GM19395 (cell line): ENCODE measurements around the gene CDC42BPB.
"Not testable (repeated sequence)": the region's sequence is repeated elsewhere in the genome, so short reads cannot be mapped to it uniquely, and the experiment has no call there.

Source experiments
- ATAC-seq: cut with Tn5 transposase; IDR thresholded peaks from one replicate; pipeline ENCODE4 v1.9.1; 2021; ENCODE audit warnings: mild to moderate bottlenecking, moderate library complexity; ENCODE audit not compliant: unreplicated experiment

Gene CDC42BPB

GRCh38 chr14:102903889-102904512, 153.3 kb downstream of the CDC42BPB start:
- no peak for ATAC-seq

DNA sequence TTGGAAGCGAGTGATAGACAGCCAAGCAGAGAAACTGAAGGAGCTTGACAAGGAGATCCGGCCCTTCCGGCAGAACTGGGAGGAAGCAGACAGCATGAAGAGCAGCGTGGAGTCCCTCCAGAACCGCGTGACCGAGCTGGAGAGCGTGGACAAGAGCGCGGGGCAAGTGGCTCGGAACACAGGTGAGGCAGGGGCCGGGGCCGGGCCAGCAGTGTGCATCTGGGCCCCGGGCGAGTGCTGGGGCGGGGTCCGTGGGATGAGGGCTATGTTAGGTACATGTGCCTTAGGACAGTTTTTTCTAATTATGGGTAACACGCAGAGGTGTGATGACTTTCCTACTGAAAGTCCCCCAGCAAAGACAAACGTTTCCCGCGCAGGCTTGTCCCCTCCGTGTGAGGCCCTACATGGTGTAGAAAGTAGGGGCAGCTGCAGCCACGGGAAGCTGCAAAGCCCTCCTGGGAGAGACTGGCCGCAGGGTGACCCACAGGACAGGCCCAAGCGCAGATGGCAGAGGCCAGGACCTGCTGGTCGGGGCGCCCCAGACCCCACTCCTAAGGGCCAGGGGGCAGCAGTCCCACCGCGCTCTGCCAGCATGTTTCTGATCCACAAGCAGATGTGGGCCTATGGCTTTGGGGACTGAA, 154.0 kb downstream of the CDC42BPB start:
- no peak for ATAC-seq

DNA sequence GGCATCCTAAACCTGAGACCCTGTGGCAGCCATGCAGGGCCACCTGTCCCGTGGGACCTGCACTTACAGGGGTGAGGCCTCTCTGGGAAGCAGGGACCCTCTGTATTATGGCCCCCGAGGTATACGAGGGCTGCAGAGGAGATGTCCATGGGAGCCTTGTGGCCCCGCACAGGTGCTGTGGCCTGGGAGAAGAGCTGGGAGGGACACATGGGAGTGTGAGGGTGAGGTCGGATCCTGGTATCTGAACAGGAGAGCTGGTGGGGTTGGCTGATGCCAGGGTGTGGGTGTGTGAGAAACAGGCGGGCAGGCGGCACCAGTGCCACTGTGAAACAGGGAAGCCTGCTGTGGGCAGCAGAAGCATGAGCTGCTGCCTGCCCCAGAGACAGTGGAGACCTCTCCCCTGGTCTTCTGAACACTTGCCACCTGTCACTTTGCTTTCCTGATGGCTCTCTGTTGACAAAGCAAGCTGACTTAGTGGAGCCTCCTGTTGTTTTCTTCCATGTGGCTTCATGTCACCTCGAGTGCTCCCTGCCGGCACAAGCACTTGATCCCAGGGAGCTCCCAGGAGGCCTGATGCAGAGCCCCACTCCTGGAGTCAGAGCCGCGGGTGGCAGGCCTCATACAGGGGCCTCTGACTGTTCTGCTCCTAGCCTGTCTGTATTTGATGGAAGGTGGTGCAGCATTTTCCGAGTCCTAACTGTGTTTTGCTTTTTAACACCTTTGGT, 154.7 kb downstream of the CDC42BPB start:
- no peak for ATAC-seq

- no peak for ATAC-seq
Observed at GRCh38 chr14:102902086-102902485, 155.3 kb downstream of the CDC42BPB start.

GRCh38 chr14:102901633-102902032, 155.7 kb downstream of the CDC42BPB start:
- peak; percentile 78 for ATAC-seq

DNA sequence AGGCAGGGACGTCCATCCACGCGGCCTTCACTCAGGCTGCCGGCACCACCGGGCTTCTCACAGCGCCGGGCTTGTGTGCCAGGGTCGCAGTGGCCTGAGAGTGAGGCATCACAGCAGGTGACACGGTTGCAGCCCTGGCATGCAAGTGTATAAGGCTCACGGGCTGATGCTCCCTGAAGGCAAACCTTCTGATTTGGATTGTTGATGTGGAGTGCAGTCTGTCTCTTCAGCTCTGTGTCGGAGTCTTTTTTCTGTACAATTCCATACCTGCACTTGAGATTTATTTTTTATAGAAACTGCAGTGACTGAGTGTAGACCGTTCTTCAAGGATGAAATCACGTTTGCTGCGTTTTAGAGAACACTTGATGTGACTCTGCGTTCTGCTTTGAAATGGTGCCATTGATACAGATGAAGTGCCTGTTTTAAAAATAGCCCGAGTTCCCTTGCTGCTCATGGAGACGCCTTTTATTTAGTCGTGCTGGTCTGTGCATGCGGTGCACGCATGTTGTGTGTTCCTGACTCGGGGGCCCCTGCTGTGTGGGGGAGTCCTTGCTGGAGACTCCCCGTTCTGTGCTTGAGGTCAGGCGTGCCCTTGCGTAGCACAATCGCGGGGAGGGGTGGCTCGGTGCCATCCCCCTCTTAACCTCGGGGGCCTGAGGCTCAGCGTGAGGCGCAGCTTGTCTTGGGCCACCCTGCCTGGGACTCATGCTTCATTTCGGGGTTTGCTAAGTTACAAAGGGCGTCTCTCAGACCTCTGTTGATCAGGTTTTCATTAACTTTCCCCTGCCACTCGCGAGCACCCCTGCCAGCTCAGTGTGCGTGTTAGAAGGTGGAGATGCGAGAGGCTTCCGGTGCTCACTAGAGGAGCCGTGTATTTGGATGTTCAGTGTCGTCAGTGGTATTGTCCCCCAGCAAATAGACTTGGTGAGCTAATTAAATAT, 156.4 kb downstream of the CDC42BPB start:
- peak; percentile 62 for ATAC-seq

DNA sequence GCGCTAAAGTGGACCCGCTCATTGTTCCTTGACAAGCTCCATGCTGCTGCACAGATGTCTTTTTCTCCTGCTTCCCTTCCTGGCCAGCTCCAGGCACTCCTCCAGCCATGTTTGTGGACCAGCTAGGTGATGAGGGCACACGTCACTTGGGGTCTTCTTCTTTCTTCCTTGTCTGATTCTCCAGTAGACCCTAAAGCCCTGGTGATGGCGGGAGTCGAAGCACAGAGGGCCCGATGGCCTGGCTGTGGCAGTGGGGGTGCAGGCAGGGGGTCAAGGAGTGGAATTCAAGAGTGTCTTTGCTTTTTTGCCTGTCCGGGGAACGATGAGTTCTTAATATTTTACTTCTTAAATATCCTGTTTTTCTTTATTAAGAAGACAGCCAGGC, 157.8 kb downstream of the CDC42BPB start:
- no peak for ATAC-seq

GRCh38 chr14:102898776-102899515, 158.4 kb downstream of the CDC42BPB start:
- no peak for ATAC-seq

- ATAC-seq: no peak
Observed at GRCh38 chr14:102898298-102898697, 159.1 kb downstream of the CDC42BPB start.

DNA sequence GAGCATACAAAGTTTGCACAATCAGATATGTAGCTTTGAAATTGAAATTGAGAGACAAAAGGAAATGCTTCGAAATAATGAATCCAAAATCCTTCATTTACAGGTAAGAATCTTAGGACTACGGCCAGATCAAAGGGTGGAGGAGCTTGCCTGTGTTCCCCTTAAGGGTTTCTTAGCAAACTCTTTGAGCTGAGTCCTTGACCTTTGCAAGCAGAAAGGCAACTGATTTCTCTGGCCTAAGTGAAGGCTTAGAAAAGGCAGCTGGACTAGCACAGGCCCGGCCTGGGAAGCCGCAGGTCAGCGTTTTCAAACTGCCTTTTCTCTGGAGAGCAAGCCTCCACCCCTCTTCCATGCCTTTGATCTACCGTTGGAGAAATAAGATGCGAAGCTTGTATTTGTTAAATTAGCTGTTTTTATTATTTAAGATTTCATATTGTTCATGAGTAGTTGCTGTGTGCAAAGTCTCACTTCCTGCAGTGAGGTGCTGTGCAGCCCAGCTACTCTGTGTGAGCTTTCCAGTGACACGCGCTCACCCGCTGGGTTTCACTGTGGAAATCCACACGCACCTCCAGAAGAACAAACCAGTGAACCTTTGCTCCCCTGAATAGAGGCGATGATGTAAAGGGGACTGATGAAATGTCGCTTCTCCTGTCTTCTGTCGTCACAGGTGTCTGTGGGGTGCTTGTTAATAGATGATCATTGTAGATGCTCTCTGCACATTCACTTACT, 159.9 kb downstream of the CDC42BPB start:
- ATAC-seq: no peak

GRCh38 chr14:102896735-102897134, 160.6 kb downstream of the CDC42BPB start:
- ATAC-seq: not testable (repeated sequence)

- ATAC-seq: no peak
Observed at GRCh38 chr14:102893452-102893851, 163.9 kb downstream of the CDC42BPB start.

DNA sequence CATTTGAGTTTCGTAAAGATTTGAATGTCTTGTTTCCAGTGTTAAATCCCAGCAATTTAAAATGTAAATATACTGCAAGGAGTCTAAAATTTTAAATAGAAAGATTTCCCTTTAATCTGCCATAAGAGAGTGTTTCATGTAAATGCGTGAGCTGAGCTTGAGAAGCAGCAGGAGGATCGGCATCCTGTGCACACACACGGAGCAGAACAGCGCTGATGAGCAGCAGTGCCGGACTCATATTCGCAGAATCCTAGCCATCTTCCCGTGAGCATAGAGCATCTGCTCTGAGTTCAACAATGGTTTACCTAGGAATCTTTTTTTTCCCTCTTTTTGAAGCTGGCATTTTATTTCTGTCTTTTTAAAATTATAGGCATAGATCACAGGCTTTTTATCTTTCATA, 164.7 kb downstream of the CDC42BPB start:
- no peak for ATAC-seq

DNA sequence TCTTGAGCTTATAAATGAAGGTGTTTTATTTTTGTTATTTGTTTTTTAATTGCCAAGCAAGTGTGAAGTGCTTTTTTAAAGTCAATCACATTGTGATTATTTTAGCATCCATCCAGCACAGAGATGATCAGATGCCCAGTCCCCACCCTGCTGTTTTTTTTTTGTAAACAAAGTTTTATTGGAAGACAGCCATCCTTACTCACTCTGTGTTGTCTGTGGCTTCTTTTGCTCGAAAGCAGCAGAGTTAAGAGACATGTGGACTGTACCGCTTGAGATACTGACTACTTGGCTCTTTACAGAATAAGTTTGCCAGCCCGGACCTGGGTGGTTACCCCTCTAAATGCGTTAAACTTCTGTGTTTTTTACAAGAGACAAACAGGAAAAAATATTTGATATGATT, 165.8 kb downstream of the CDC42BPB start:
- no peak for ATAC-seq

DNA sequence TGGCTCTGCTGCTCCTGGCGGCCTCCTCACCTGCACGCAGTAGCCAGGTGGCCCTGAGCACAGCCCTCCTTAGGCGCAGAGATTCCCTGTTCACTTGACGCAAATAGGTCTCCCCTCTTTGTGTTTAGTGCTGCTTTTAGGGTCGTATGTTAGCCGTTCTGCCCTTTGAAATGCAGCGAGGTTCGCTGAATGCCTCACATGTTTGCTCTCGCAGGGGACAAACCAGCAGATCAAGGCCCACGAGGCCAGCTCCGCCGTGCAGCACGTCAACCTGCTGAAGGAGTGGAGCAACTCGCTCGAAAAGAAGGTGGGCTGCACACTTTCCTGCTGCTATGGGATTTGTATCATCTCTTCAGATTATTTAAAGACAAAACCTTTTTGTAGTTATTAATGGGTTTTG, 166.2 kb downstream of the CDC42BPB start:
- ATAC-seq: no peak

DNA sequence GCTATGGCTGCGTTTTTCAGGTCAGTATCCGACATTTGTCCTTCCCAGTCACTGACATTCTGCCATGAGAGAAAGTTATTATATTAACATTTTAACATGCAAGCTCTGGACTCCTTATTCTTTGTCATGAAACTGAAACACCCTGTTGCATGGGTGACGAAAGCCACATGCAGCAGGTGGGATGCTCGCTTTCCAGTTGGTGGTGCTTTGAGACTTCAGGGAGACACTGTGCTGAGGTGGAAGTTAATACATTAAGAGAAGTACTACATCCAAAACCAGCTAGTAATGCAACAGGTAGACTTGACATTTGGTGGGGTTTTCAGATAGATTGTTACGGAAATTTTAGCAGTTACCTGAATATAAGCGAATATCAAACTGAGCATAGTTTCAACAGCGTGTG, 167.7 kb downstream of the CDC42BPB start:
- no peak for ATAC-seq

GRCh38 chr14:102888748-102889147, 168.6 kb downstream of the CDC42BPB start:
- ATAC-seq: no peak

GRCh38 chr14:102885737-102886447, 171.5 kb downstream of the CDC42BPB start:
- no peak for ATAC-seq

DNA sequence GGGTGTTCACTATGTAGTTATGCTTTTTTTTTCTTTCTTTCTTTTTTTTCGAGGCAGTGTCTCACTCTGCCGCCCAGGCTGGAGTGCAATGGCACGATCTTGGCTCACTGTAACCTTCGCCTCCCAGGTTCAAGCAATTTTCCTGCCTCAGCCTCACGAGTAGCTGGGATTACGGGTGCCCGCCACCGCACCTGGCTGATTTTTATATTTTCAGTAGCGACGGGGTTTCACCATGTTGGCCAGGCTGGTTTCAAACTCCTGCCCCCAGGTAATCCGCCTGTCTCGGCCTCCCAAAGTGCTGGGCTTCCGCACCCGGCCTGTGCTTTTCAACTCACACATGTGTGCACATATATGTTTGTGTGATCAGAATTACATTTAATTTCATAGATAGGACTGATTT, 173.8 kb downstream of the CDC42BPB start:
- ATAC-seq: no peak
